Nephron (organoid): ENCODE results near the gene DLX1.

Experiments used
- H3K27ac Mint-ChIP-seq, 3 experiments: 2 replicates each; pipeline ENCODE4 v1.8.0; 2020; ENCODE audit warnings: mixed read lengths in 3 of 3, mild to moderate bottlenecking in 2 of 3, moderate library complexity in 1 of 3
- H3K27me3 Mint-ChIP-seq: 2 replicates; pipeline ENCODE4 v1.8.0; 2021; ENCODE audit warnings: low read depth, mild to moderate bottlenecking, moderate library complexity, mixed read lengths
- H3K36me3 Mint-ChIP-seq: 2 replicates; pipeline ENCODE4 v1.8.0; 2020; ENCODE audit warnings: low read depth, mixed read lengths
- H3K4me1 Mint-ChIP-seq: 2 replicates; pipeline ENCODE4 v1.8.0; 2020; ENCODE audit warnings: mixed read lengths
- H3K4me3 Mint-ChIP-seq, 3 experiments: 2 replicates each; pipeline ENCODE4 v1.8.0; 2020; ENCODE audit warnings: mild to moderate bottlenecking in 3 of 3, mixed read lengths in 3 of 3, moderate library complexity in 2 of 3
- H3K9me3 Mint-ChIP-seq: 2 replicates; pipeline ENCODE4 v1.8.0; 2020; ENCODE audit warnings: mixed read lengths
- TF ChIP-seq, protein P1 (sequence below), 3 experiments: fragments of 200-600 bp; sonication (generic); IDR thresholded peaks; one replicate each; pipeline ENCODE4 v1.5.0; 2021; ENCODE audit warnings: antibody characterized with exemption in 3 of 3; ENCODE audit not compliant: unreplicated experiment in 3 of 3

The DLX1 gene

DNA sequence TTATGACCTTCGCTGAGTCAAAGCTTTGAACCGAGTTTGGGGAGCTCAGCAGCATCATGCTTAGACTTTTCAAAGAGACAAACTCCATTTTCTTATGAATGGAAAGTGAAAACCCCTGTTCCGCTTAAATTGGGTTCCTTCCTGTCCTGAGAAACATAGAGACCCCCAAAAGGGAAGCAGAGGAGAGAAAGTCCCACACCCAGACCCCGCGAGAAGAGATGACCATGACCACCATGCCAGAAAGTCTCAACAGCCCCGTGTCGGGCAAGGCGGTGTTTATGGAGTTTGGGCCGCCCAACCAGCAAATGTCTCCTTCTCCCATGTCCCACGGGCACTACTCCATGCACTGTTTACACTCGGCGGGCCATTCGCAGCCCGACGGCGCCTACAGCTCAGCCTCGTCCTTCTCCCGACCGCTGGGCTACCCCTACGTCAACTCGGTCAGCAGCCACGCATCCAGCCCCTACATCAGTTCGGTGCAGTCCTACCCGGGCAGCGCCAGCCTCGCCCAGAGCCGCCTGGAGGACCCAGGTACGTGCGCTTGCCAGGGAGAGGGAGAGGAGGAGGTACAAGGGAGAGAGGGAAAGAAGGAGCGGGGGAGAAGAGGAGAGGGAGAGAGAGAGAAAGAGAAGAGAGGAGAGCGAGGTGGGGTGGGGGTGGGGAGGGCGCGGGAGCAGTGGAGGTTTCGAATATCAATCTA, at the start of gene DLX1:
DLX1 (plus strand) TSS at position 48 of the 700 bp plus-strand sequence; CDS start at position 219, 171 bp downstream.
- Mint-ChIP-seq H3K27ac (no peak within 1 kb of the TSS), H3K36me3 (no peaks in the 10 kb centered on the region), H3K4me3 (peak within 1 kb of the TSS; percentile 78 to 85 (median 80)), H3K9me3 (peaks cover 2% of the 10 kb centered on the region), H3K4me1 (peaks cover 48% of the 10 kb centered on the region), H3K27me3 (peaks cover 100% of the 10 kb centered on the region)
- TF ChIP-seq, protein P1, sequence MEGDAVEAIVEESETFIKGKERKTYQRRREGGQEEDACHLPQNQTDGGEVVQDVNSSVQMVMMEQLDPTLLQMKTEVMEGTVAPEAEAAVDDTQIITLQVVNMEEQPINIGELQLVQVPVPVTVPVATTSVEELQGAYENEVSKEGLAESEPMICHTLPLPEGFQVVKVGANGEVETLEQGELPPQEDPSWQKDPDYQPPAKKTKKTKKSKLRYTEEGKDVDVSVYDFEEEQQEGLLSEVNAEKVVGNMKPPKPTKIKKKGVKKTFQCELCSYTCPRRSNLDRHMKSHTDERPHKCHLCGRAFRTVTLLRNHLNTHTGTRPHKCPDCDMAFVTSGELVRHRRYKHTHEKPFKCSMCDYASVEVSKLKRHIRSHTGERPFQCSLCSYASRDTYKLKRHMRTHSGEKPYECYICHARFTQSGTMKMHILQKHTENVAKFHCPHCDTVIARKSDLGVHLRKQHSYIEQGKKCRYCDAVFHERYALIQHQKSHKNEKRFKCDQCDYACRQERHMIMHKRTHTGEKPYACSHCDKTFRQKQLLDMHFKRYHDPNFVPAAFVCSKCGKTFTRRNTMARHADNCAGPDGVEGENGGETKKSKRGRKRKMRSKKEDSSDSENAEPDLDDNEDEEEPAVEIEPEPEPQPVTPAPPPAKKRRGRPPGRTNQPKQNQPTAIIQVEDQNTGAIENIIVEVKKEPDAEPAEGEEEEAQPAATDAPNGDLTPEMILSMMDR (IDR thresholded peaks at IDR 0.05; ENCODE audit: unreplicated experiment in 3 of 3) = no peak

DNA sequence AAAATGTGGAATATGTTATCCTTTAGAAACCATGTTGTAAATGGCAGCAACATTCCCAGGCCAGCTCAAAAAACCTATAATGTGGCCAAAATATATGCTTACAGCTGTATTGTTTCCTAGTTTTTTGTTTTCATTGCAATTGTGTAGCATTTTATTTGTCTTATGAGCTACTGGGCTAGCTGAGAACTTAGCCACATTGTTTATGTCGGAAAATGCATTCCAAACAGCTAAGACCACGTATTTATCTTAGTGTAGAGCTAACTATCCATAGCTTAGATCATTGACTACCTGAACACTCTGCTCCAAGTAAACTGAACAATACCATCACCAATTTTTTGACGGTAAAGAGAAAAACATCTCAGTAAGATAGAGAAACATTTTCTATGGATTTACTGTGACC, 47.2 kb upstream of the DLX1 start:
- TF ChIP-seq, protein P1 (IDR thresholded peaks at IDR 0.05; ENCODE audit: unreplicated experiment in 3 of 3) = no peak
- no peaks in the 10 kb centered on the region for H3K9me3 Mint-ChIP-seq
- peak overlapping the region in 1 of 3 experiments; percentile 24 for H3K27ac Mint-ChIP-seq
- H3K4me1 Mint-ChIP-seq = no peaks in the 10 kb centered on the region
- no peaks in the 10 kb centered on the region for H3K36me3 Mint-ChIP-seq
- H3K27me3 Mint-ChIP-seq = no peaks in the 10 kb centered on the region
- no peak overlapping the region for H3K4me3 Mint-ChIP-seq

DNA sequence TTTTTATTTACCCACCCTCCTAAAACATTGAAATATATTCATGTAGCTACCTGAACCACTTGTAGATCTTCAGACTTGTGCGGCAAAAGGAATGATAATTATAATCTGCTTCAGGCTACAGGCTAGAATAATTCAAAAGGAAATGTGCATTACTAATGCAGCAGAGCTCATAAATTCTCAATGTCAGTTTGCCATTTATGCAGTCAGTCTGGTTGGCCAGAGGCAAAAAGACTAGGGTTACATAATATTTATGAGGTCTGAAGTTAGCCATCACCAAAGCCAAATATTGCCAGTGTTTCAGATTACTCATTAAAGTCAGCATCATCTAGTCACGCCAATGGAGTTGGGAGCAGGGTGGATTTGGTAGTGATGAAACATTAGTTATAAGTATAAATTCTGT, 46.7 kb upstream of the DLX1 start:
- Mint-ChIP-seq H3K9me3 (no peaks in the 10 kb centered on the region), H3K27me3 (no peaks in the 10 kb centered on the region), H3K27ac (peak overlapping the region in 1 of 3 experiments; percentile 18), H3K36me3 (no peaks in the 10 kb centered on the region), H3K4me3 (no peak overlapping the region), H3K4me1 (no peaks in the 10 kb centered on the region)
- TF ChIP-seq, protein P1 (IDR thresholded peaks at IDR 0.05; ENCODE audit: unreplicated experiment in 3 of 3) = no peak

DNA sequence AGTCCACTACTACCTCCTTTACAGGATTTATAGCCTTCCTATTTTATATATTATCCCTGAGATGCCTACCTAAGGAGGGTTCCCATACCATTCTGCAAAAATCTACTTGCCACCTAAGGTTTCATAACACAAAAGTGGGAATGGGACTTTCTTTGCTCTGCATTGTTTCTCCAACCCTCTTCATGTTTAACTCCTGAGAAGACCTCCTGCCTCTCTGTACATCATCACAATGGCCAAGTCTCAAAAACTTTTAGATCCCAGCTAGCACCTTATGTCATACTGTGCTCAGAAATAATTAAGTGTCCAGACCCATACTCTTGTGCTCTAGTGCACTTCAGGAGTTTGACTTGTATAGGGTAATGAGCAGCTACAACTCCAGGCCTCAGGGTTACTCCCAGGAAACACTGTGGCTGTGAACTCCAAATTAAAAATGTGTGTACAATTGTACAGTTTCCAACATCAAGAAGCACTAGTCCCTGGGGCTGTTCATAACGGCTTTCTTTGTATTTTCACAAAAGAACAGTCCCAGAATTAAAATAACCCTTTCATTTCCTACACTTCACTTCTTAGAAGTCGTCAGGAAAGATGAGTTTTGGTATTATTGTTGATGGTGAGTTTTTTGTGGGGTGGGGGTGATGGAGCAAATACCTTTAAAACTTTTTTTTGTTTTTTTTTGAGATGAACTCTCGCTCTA, 46.1 kb upstream of the DLX1 start:
- Mint-ChIP-seq H3K36me3 (no peaks in the 10 kb centered on the region), H3K4me1 (no peaks in the 10 kb centered on the region), H3K4me3 (no peak overlapping the region), H3K27ac (peak overlapping the region in 1 of 3 experiments; percentile 62), H3K27me3 (no peaks in the 10 kb centered on the region), H3K9me3 (no peaks in the 10 kb centered on the region)
- TF ChIP-seq, protein P1 (IDR thresholded peaks at IDR 0.05; ENCODE audit: unreplicated experiment in 3 of 3) = no peak

DNA sequence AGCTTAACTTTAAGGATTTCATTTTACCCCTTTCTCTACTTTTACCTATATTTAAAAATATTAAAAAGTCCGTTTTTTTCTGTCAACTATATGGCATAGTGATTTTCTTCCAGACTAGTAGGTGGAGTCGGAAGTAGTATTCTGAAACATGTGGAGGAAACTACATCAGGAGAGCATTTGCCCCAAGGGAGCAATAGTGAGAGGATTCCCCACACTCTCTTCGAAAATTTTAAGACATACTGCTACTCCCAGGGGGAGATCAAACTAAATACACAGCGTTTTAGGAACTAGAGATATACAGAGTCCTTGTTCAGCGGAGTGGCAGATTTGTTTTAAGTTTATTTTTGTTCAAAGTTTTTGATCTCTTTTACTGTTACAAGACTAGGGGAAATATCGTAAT, 45.0 kb upstream of the DLX1 start:
- no peaks in the 10 kb centered on the region for H3K27me3 Mint-ChIP-seq
- H3K9me3 Mint-ChIP-seq = no peaks in the 10 kb centered on the region
- no peaks in the 10 kb centered on the region for H3K36me3 Mint-ChIP-seq

More for the DNA sequence above, 45.0 kb upstream of the DLX1 start:
- Mint-ChIP-seq H3K4me3 (no peak overlapping the region), H3K27ac (no peak overlapping the region), H3K4me1 (no peaks in the 10 kb centered on the region)
- TF ChIP-seq, protein P1 (IDR thresholded peaks at IDR 0.05; ENCODE audit: unreplicated experiment in 3 of 3) = no peak
